Brain microvascular endothelial cell (primary cell): Measurements from ENCODE around the gene ZBTB20.

Experiments
- DNase-seq: peaks from one replicate; pipeline ENCODE4 v3.0.0-alpha.2; 2020
- H3K27ac ChIP-seq: fragments of 250-450 bp; sonication (Bioruptor Pico); 2 replicates; pipeline ENCODE4 v1.5.1; 2020; ENCODE audit warnings: mild to moderate bottlenecking, moderate library complexity
- H3K27me3 ChIP-seq: fragments of 250-450 bp; sonication (Bioruptor Pico); replicated peaks from 2 replicates; pipeline ENCODE4 v1.5.1; 2020; ENCODE audit warnings: mild to moderate bottlenecking
- H3K36me3 ChIP-seq: fragments of 250-450 bp; sonication (Bioruptor Pico); replicated peaks from 2 replicates; pipeline ENCODE4 v1.5.1; 2020; ENCODE audit warnings: mild to moderate bottlenecking
- H3K4me3 ChIP-seq: 2 replicates; pipeline ENCODE4 v1.5.1; 2011; ENCODE audit warnings: low read depth, mild to moderate bottlenecking, control low read depth, low read length, moderate library complexity
- CTCF ChIP-seq: IDR thresholded peaks from 2 replicates; pipeline ENCODE4 v1.5.1; 2011; ENCODE audit warnings: low read depth, mild to moderate bottlenecking, moderate library complexity, low read length, control low read depth, inconsistent platforms; ENCODE audit errors: missing control alignments
- in situ Hi-C: cut with HindIII; loops from 2 replicates; pipeline ENCODE4 v1.10.0; 2017; ENCODE audit warnings: low sequenced_read_pairs, low pct_ligation_motif_present

The ZBTB20 gene

GRCh38 chr3:114790752-114791151, 356.3 kb downstream of the ZBTB20 start:
- H3K27ac ChIP-seq: no peak overlapping the region
- no peak for TF ChIP-seq CTCF
- no peaks in the 10 kb centered on the region for H3K36me3 ChIP-seq
- H3K27me3 ChIP-seq: no peaks in the 10 kb centered on the region
- in situ Hi-C loops: no loop called here
- no peak for DNase-seq
- H3K4me3 ChIP-seq: no peak overlapping the region

- Histone ChIP-seq H3K27me3 (no peaks in the 10 kb centered on the region), H3K4me3 (no peak overlapping the region), H3K27ac (no peak overlapping the region), H3K36me3 (no peaks in the 10 kb centered on the region)
- in situ Hi-C loops: no loop called here
- TF ChIP-seq CTCF: no peak
- DNase-seq: no peak
These were observed 357.3 kb downstream of the ZBTB20 start for GRCh38 chr3:114789803-114790202.

DNA sequence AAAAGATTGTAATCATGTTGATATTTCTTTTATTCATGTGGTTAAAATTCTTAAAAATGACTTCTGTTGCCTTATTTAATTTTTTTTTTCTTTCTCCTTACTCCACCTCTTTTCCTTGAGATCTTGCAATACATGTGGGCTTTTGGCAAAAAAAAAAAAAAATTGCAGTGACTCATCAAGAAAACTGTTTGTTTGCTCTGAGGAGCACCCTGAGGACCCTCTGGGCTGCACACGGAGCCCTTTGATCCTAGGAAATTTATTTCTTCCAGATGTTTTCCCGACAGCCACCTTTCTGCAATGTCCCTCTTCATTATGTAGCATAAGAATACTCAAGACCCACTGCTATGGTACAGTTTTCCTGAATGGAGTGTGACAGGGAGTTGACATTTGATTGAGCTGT, 371.7 kb downstream of the ZBTB20 start:
- in situ Hi-C loops: no loop called here
- Histone ChIP-seq H3K36me3 (no peaks in the 10 kb centered on the region), H3K4me3 (no peak overlapping the region), H3K27ac (no peak overlapping the region), H3K27me3 (no peaks in the 10 kb centered on the region)
- DNase-seq: no peak
- TF ChIP-seq CTCF: no peak

GRCh38 chr3:114770874-114771273, 376.2 kb downstream of the ZBTB20 start:
- Histone ChIP-seq H3K36me3 (no peaks in the 10 kb centered on the region), H3K27me3 (no peaks in the 10 kb centered on the region), H3K4me3 (no peak overlapping the region), H3K27ac (no peak overlapping the region)
- in situ Hi-C loops: no loop called here
- TF ChIP-seq CTCF: no peak
- no peak for DNase-seq

- Histone ChIP-seq H3K27me3 (no peaks in the 10 kb centered on the region), H3K36me3 (no peaks in the 10 kb centered on the region), H3K27ac (no peak overlapping the region), H3K4me3 (no peak overlapping the region)
- no peak for TF ChIP-seq CTCF
- in situ Hi-C loops: no loop called here
- DNase-seq: no peak
These were observed 383.0 kb downstream of the ZBTB20 start for GRCh38 chr3:114764056-114764492.

DNA sequence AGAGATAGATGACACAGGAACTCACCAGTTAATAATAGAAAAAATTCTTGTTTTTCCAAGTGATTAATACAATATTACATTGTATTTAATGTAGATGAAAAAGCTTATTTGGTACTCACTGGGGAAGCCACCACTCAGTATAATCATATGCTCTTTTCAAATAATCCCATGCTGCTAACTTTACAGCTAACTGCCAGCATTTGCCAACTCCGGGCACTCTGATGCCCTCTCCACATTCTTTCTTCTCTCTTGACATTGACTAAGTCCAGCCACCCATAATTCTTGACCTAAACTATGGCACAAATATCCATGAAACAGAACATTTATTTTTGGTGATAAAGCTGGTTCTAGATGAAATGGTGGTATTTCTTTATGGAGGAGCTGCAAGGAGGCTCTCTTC, 384.9 kb downstream of the ZBTB20 start:
- Histone ChIP-seq H3K4me3 (no peak overlapping the region), H3K27ac (no peak overlapping the region), H3K27me3 (no peaks in the 10 kb centered on the region), H3K36me3 (no peaks in the 10 kb centered on the region)
- TF ChIP-seq CTCF: no peak
- in situ Hi-C loops: no loop called here
- DNase-seq: no peak
